A549 (cell line): ENCODE data around the gene PSD2. TPM values are rescaled to one million over a fixed set of nuclear protein-coding genes. Genes with fewer than 3 reads are reported as not detected.

ENCODE experiments used
- ATAC-seq, 2 experiments: fragments of 200-7000 bp in 1 of 2; fragments of >200 bp in 1 of 2; cut with Nextera tagmentation in 1 of 2; cut with Tn5 transposase in 1 of 2; 3 replicates each; pipeline versions ENCODE4 v1.8.0 to v1.9.1; 2018 to 2020; ENCODE audit warnings: mild to moderate bottlenecking in 1 of 2, moderate library complexity in 1 of 2
- CTCF ChIA-PET: fragments of 300-600 bp; sonication (Branson Sonifier 250); formaldehyde crosslinking; extraction: SDS; loops from one replicate; lab custom pipeline; 2021; ENCODE audit warnings: antibody characterized with exemption, inconsistent platforms; lab: Yijun Ruan, JAX
- POLR2A ChIA-PET: fragments of 350-600 bp; formaldehyde crosslinking; extraction: SDS; loops from one replicate; lab custom pipeline; 2021; ENCODE audit warnings: antibody characterized with exemption, inconsistent platforms; lab: Yijun Ruan, JAX
- DNase-seq, 2 experiments: peaks; one replicate each; pipeline versions ENCODE4 v3.0.0 to v3.0.0-alpha.2; 2011 to 2016; ENCODE audit warnings: low read depth in 1 of 2, low spot score in 1 of 2
- FAIRE-seq: peaks from 2 replicates; lab custom pipeline; 2011; peaks lifted over from hg19 to GRCh38; lab: Jason Lieb, UNC
- H3K27ac ChIP-seq, 2 experiments: fragments of >200 bp; sonication (Bioruptor Twin); formaldehyde crosslinking; 3 replicates each; pipeline ENCODE4 v1.5.1; 2016 to 2017
- H3K4me1 ChIP-seq: fragments of >200 bp; sonication (Bioruptor Twin); formaldehyde crosslinking; 3 replicates; pipeline ENCODE4 v1.6.1; 2016
- H3K4me2 ChIP-seq: fragments of >200 bp; sonication (Bioruptor Twin); formaldehyde crosslinking; 3 replicates; pipeline ENCODE4 v1.6.1; 2016
- H3K4me3 ChIP-seq: fragments of >200 bp; sonication (Bioruptor Twin); formaldehyde crosslinking; 3 replicates; pipeline ENCODE4 v1.5.1; 2016
- H3K9me3 ChIP-seq: fragments of >200 bp; sonication (Bioruptor Twin); formaldehyde crosslinking; 3 replicates; pipeline ENCODE4 v1.6.1; 2016
- BCL3 ChIP-seq: fragments of >200 bp; sonication (Bioruptor Twin); formaldehyde crosslinking; IDR thresholded peaks from 3 replicates; pipeline ENCODE4 v1.6.1; 2016
- CBX2 ChIP-seq: fragments of 200-600 bp; sonication (generic); IDR thresholded peaks from 2 replicates; pipeline ENCODE4 v1.6.1; 2016; ENCODE audit warnings: low read depth, mild to moderate bottlenecking, borderline replicate concordance
- CEBPB ChIP-seq, 2 experiments: fragments of >200 bp in 1 of 2; sonication (Bioruptor Twin) in 1 of 2; formaldehyde crosslinking in 1 of 2; IDR thresholded peaks; 2 replicates each; pipeline ENCODE4 v1.6.1; 2012 to 2016
- E2F6 ChIP-seq: IDR thresholded peaks from 2 replicates; pipeline ENCODE4 v1.6.1; 2012; ENCODE audit warnings: low read depth, borderline replicate concordance
- EP300 ChIP-seq, 2 experiments: fragments of >200 bp; sonication (Bioruptor Twin); formaldehyde crosslinking; IDR thresholded peaks; 2 replicates in 1 of 2; 3 replicates in 1 of 2; pipeline ENCODE4 v1.6.1; 2016 to 2017
- FOSB ChIP-seq: fragments of 250-450 bp; sonication (Bioruptor Pico); IDR thresholded peaks from 2 replicates; pipeline ENCODE4 v1.5.0; 2020; ENCODE audit warnings: mild to moderate bottlenecking, moderate library complexity
- FOXS1 ChIP-seq: fragments of 250-450 bp; sonication (Bioruptor Pico); IDR thresholded peaks from 2 replicates; pipeline ENCODE4 v1.5.0; 2020; ENCODE audit warnings: mild to moderate bottlenecking, moderate library complexity
- HOXB13 ChIP-seq: fragments of 250-450 bp; sonication (Bioruptor Pico); IDR thresholded peaks from 2 replicates; pipeline ENCODE4 v1.5.0; 2020; ENCODE audit warnings: low read depth, mild to moderate bottlenecking, moderate library complexity
- HOXB5 ChIP-seq: fragments of 250-450 bp; sonication (Bioruptor Pico); IDR thresholded peaks from 2 replicates; pipeline ENCODE4 v1.5.0; 2020; ENCODE audit warnings: mild to moderate bottlenecking, moderate library complexity
- JUN ChIP-seq, 2 experiments: fragments of >200 bp; sonication (Bioruptor Twin); formaldehyde crosslinking; IDR thresholded peaks; 2 replicates in 1 of 2; 3 replicates in 1 of 2; pipeline ENCODE4 v1.6.1; 2016 to 2017
- KDM1A ChIP-seq: fragments of 200-600 bp; sonication (generic); IDR thresholded peaks from 2 replicates; pipeline ENCODE4 v1.6.1; 2016; ENCODE audit warnings: low read depth, mild to moderate bottlenecking
- MAFK ChIP-seq: fragments of 450-650 bp; IDR thresholded peaks from 2 replicates; pipeline ENCODE4 v1.6.1; 2014; ENCODE audit not compliant: partially characterized antibody
- MYC ChIP-seq: IDR thresholded peaks from 2 replicates; pipeline ENCODE4 v1.6.1; 2012; ENCODE audit warnings: mild to moderate bottlenecking, inconsistent platforms, low read length, improper control_type of control experiment, borderline replicate concordance
- NR3C1 ChIP-seq: fragments of >200 bp; sonication (Bioruptor Twin); formaldehyde crosslinking; IDR thresholded peaks from 3 replicates; pipeline ENCODE4 v1.6.1; 2017
- POLR2AphosphoS2 ChIP-seq: conservative IDR thresholded peaks from 2 replicates; pipeline ENCODE4 v1.6.1; 2012; ENCODE audit warnings: low read length, improper control_type of control experiment, inconsistent platforms
- RAD21 ChIP-seq, 2 experiments: fragments of >200 bp in 1 of 2; sonication (Bioruptor Twin) in 1 of 2; formaldehyde crosslinking in 1 of 2; IDR thresholded peaks in 1 of 2; conservative IDR thresholded peaks in 1 of 2; 2 replicates in 1 of 2; 3 replicates in 1 of 2; pipeline ENCODE4 v1.6.1; 2012 to 2018; ENCODE audit warnings: inconsistent platforms in 1 of 2
- RFX5 ChIP-seq: fragments of 450-650 bp; IDR thresholded peaks from 2 replicates; pipeline ENCODE4 v1.7.1; 2014; ENCODE audit warnings: antibody characterized with exemption, mild to moderate bottlenecking, moderate library complexity
- SMC3 ChIP-seq: fragments of >200 bp; sonication (Bioruptor Twin); formaldehyde crosslinking; IDR thresholded peaks from 3 replicates; pipeline ENCODE4 v1.6.1; 2018; ENCODE audit warnings: inconsistent platforms
- ZC3H11A ChIP-seq: fragments of 450-650 bp; IDR thresholded peaks from 2 replicates; pipeline ENCODE4 v1.6.1; 2014; ENCODE audit warnings: antibody characterized with exemption, mild to moderate bottlenecking
- ZFP36 ChIP-seq: fragments of 450-650 bp; IDR thresholded peaks from 2 replicates; pipeline ENCODE4 v1.6.1; 2014; ENCODE audit warnings: borderline replicate concordance; ENCODE audit not compliant: partially characterized antibody
- ZNF302 ChIP-seq: fragments of 250-450 bp; sonication (Bioruptor Pico); IDR thresholded peaks from 2 replicates; pipeline ENCODE4 v1.9.0; 2021; ENCODE audit warnings: inconsistent platforms, mild to moderate bottlenecking, moderate library complexity
- ZSCAN20 ChIP-seq: fragments of 250-450 bp; sonication (Bioruptor Pico); IDR thresholded peaks from 2 replicates; pipeline ENCODE4 v1.8.0; 2022; ENCODE audit warnings: mild to moderate bottlenecking, moderate library complexity
- WGBS: methylation state at CpG from one replicate; pipeline ENCODE4 v1.1.6; 2017; ENCODE audit errors: missing lambda C conversion rate; 5-methylcytosine and 5-hydroxymethylcytosine counted together
- polyA plus RNA-seq, 4 experiments: library from polyadenylated mRNA; depleted of rRNA in 3 of 4; stranded (reverse); fragments of >200 nt; fragmentation: RNase III in 1 of 4; extraction: RNeasy Plus Mini Kit Qiagen cat#74134 plus additional on column Dnase treatment in 1 of 4; gene quantifications; 2 replicates in 3 of 4; 3 replicates in 1 of 4; pipeline ENCODE4 v1.2.3, GENCODE V29; 2011 to 2017
- TF ChIP-seq, protein P1 (sequence below): fragments of 150-350 bp; IDR thresholded peaks from 2 replicates; pipeline ENCODE4 v1.6.1; 2014; ENCODE audit warnings: low read depth, mild to moderate bottlenecking, low read length

The PSD2 gene
- polyA plus RNA-seq, 2 of the 4 experiments (the other 2 are of a cell fraction): 0.05 TPM; not detected in 1

DNA sequence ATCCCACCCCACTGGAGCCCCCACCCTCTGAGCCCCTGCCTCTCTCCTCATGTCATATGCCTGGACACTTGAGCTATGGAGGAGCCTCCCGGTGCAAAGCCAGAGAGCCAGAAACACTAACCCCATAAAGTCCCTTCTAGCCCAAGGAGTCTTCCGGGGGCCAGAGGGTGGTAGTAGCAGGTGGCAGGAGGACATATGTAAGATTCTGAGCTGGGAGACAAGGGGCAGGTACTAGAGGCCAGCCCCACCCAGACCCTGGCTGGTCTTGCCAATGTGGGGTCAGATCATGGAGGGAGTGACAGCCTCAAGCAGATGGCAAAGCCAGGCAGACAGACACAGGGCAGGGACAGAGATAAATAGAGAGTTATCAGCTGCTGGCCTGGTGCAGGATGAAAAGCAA, 63.4 kb downstream of the PSD2 start:
- POLR2A ChIA-PET: no interaction called here
- no peak overlapping the region for H3K4me3 ChIP-seq
- no peak overlapping the region for H3K27ac ChIP-seq
- DNase-seq: no peak
- TF ChIP-seq ZFP36 (no peak), MAFK (no peak), JUN (IDR thresholded peaks at IDR 0.05) (no peak), RFX5 (no peak), POLR2AphosphoS2 (no peak), ZNF302 (no peak), MYC (no peak), EP300 (IDR thresholded peaks at IDR 0.05) (no peak), CEBPB (IDR thresholded peaks at IDR 0.05) (no peak), BCL3 (no peak)
- TF ChIP-seq, protein P1, sequence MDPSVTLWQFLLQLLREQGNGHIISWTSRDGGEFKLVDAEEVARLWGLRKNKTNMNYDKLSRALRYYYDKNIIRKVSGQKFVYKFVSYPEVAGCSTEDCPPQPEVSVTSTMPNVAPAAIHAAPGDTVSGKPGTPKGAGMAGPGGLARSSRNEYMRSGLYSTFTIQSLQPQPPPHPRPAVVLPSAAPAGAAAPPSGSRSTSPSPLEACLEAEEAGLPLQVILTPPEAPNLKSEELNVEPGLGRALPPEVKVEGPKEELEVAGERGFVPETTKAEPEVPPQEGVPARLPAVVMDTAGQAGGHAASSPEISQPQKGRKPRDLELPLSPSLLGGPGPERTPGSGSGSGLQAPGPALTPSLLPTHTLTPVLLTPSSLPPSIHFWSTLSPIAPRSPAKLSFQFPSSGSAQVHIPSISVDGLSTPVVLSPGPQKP: no peak
- TF ChIP-seq, all 56 proteins: peak for 0
- WGBS: 29% methylated on average over 2 of the region's 2 CpGs
- no peak for FAIRE-seq
- no peak for ATAC-seq
- Histone ChIP-seq H3K9me3 (no peaks in the 10 kb centered on the region), H3K4me1 (no peaks in the 10 kb centered on the region), H3K4me2 (no peak overlapping the region)
- CTCF ChIA-PET: interaction anchor here (1.4 to 6.2 kb wide), 6 partner anchors 14 to 184 kb away, joined by 3 to 48 read pairs (median 4); no protein-coding TSS in a partner anchor

- ChIA-PET POLR2A (no interaction called here), CTCF (interaction anchor here (1.1 to 9.5 kb wide), 8 partner anchors 9 to 296 kb away, joined by 3 to 161 read pairs (median 18); no protein-coding TSS in a partner anchor)
- DNase-seq (no peak), ATAC-seq (no peak), FAIRE-seq (no peak)
- no peak for TF ChIP-seq E2F6
- no peak for TF ChIP-seq FOXS1 (CRISPR knock-in tag)
- no peak for TF ChIP-seq ZSCAN20 (CRISPR knock-in tag)
- no peak for TF ChIP-seq RAD21 (conservative IDR thresholded peaks at IDR 0.05 in 1 of 2, IDR thresholded peaks at IDR 0.05 in 1 of 2)
- no peak for TF ChIP-seq HOXB13
- no peak for TF ChIP-seq SMC3
- TF ChIP-seq HOXB5 (CRISPR knock-in tag): no peak
- no peak for TF ChIP-seq NR3C1
- no peak for TF ChIP-seq KDM1A
- TF ChIP-seq CBX2: no peak
- TF ChIP-seq CEBPB (IDR thresholded peaks at IDR 0.05): no peak
- TF ChIP-seq FOSB: no peak
- TF ChIP-seq, protein P1: no peak
- TF ChIP-seq ZC3H11A: no peak
- H3K4me3 ChIP-seq: no peak overlapping the region
- no peaks in the 10 kb centered on the region for H3K9me3 ChIP-seq
- 72% methylated on average over 13 of the region's 15 CpGs for WGBS
- H3K4me1 ChIP-seq: no peaks in the 10 kb centered on the region
- H3K4me2 ChIP-seq: no peak overlapping the region
- no peak overlapping the region for H3K27ac ChIP-seq
These were observed 65.6 kb downstream of the PSD2 start for GRCh38 chr5:139861021-139861888.
